Stimulated activated CD8-positive, alpha-beta memory T cell treated with anti-CD3 and anti-CD28 coated beads, Interleukin-4, amount 100 ng/mL, for 48 hours (primary cell): ENCODE results near the gene RAB11FIP4.

Source experiments
- DNase-seq: peaks from one replicate; pipeline ENCODE4 v3.0.0-alpha.2; 2020

RAB11FIP4 gene

DNA sequence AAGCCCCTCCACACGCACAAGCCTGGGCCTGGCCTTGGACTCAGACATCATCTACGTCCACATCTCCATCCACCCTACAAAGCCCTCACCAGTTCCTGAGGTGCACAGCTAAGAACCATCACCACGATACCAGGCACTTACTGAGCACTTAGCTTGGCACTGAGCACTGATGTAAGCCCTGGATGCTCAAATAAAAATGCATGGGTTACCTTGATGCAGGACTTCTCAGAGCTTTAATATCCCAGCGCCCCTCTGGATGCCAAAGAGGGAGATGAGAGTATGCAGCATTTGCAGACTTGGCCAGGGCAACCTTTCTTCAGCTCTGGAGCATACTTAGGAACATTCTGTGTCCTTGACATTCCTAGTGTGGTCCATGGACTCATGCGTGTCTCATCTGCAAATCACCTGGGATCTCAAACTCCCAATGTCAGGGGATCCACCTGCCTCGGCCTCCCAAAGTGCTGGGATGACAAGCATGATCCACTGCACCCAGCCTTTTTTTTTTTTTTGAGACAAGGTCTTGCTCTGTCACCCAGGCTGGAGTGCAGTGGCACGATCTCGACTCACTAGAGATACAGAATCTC, 69.8 kb downstream of the RAB11FIP4 start:
- DNase-seq = no peak

DNA sequence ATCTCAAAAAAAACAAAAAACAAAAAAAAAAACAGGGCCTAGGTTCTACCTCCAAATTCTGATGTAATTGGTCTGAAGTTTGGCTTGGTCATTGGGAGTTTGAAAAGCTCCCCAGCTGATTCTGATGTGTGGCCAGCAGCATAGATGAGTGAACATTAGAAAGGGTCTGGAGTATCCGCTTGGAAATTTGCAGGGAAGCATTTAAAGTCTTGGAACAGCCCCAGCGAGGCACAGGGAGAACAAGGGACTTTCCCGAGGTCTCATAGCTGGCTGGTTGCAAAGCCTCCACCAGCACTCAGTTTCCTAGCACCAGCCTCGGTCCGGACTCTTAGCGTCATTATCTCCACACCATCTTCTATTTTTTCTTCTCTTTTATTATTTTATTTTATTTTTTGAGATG, 70.8 kb downstream of the RAB11FIP4 start:
- DNase-seq = no peak

DNA sequence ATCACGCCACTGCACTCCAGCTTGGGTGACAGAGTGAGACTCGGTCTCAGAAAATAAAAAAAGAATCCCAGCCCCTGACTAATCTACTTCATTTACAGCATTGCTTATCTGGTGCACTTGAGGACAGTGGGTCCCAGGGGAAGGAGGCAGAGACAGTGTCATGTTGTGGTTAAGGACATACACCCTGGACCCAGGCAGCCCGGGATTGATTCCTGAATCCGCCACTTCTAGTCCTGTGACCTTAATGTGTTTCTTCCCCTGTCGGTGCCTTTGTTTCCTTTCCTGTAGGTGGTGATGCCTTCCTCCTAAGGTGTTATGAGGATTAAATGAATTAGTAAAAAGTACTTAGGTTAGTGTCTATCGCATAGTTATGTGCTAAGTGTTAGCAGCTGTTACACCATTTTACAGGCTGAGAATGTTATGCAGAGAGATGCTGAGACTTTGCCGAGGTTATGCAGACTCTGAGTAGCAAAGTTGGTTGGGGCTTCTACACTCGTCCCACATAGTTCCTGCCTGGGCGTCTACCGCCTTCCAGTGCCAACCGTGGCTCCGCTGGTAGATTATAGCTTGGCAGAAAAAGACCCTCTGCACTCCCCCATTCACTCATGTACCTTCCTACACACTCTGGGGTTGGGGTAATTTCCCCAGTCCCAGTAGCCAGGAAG, 74.8 kb downstream of the RAB11FIP4 start:
- DNase-seq = no peak

DNA sequence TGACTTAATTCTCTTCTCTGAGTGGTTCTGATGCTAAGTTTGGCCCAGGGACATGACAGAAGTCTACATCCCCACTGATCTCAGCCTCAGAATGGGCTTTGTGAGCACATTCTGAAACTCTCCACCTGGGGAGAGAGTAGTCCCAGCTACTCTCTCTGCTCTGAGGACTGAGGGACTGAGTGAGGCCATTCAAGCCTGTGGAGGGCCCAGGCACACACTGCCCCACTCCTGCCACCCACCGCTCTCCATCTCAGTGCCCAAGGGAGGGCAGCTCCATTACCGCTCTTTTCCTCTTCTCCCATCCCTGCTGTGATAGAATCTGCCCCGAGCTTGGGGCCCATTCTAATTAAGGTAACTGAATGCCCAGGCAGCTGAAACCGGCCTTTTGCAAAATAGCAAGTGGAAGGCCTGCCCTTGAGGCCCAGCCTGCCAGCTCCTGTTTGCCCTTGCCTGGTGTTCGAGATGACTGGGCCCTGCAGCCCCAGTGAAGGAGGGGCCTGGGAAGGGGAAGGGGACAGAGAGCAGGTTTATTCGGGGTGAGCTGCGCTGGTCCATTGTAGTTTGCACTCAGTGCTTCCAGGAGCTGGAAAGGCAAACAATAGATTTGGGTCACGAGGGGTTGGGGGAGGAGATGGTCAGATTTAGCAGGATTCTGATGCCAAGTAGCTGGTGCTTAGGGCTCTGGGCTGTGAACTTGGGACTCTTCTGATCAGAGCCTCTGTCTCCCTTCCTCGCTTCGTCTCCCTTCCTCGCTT, 76.2 kb downstream of the RAB11FIP4 start:
- DNase-seq = no peak

DNA sequence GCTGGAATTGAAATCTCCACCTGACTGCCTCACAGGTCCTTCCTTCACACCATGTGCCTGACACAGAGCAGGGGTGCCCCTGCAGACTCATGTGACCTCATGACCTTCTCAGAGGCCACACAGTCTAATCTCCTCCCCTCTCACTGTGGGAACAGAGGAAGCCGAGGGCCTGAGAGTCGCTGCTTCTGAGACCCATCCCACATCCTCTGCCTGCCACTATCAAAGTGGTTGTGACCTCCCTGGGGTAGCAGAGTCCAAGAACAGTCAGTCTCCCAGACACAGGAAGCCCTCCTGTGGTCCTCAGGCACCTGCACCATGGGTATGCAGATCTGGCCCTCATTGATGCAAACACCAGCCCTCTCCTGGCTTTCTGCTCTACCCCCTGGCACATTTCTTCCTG, 78.5 kb downstream of the RAB11FIP4 start:
- DNase-seq = no peak

DNA sequence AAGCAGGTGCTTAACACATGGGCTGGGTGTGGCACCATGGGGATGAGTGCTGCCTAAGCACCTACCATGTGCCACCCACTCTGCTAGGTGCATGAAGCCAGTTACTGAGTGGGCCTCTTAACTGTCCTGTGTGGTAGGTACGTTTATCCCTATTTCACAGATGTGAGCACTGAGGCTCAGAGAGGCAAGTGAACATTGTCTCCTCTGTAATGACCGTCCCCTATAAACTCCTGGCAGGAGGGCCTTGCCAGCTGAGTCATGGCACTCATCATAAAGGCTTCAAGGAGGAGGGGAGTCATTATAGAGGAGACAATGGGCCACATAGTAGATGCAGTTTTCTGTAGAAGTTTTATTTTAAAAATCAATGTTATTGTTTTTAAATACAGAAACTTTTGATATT, 79.1 kb downstream of the RAB11FIP4 start:
- no peak for DNase-seq

DNA sequence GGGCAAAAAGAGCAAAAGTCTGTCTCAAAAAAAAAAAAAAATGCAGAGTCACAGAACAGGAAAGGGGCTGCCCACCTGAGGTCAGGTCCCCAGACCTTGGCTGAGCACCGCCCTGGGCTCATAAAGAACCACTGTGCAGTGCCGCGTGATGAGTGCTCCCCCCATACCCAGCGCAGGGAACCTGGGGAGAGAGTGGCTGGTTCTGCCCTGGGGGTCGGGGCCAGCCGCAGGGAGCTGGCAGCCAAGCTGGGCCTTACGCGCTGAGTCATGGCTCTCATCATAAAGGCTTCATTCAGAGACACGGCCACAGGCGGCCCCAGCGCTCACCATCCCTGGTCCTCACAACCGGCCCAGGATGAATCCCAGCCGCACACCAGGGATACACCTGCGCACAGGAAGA, 80.7 kb downstream of the RAB11FIP4 start:
- DNase-seq = no peak

DNA sequence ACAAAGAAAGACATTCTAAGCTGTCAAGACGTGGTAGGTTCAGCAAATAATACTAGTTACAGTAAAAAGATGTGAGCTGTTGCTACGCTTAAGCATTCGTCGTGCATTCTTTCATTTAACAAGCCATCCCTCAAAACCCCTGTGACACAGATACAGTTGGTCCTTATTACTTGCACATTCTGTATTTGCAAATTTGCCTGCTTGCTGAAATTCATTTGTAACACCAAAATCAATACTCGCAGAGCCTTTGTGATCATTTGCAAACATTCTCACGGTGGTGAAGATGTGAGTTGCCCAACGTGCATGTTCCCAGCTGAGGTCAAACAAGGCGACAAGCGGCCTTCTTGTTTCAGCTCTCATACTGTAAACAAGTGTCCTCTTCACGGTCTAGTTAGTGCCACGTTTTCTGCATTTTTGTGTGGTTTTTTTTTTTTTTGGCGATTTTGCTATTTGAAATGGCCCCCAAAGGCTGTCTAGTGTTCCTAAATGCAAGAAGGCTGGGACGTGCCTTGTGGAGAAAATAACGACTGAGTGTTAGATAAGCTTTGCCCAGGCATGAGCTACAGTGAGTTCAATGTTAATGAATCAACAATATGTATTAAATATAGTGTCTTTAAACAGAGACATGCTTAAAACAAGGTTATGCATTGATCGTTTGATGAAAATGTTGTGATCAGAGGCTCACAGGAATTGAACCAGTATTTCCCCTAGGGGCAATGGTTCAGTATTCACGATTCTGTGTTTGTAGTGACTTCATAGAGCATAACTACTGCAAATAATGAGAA, 84.1 kb downstream of the RAB11FIP4 start:
- no peak for DNase-seq

DNA sequence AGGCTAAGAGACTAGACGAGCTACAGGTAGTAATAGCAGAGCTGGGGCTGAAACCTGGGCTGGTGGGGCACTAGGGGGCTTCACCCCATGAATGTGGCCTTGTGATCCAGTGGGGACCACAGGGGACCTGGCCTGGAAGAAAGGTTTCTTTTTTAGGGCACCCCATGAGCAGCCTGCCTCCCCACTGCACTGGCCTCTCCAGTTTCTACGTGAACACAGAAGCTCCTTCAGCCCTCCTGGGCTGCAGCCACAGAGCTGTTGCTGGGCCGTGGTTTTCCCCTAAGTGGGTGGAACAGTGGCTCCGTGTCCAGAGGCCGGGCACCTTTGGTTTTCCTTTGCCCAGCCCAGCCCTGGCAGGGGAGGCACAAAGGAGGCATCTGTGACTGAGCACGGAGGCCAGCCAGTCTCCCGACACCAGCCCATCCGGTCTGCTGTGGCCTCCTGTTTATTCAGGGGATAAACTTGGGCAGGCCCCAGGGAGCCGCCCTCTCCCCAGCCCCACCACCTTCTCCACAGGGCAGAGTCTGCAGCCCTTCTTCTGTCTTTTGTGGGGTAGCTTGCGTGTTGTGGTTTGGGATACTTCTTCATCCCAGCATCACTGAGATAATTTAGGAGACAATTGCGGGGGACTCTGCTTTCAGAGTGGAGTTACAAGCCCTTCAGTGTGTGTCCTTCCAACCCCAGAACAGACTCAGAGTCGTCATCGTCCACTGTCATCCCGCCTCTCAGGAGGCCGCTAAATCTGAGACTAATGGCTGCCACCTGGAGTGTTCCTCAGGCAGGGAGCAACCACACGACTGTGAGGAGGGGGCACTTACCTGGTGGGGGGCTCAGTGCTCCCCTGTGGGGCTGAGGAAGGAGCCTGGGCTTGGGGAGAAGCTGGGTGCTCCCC, 85.3 kb downstream of the RAB11FIP4 start:
- DNase-seq = no peak

DNA sequence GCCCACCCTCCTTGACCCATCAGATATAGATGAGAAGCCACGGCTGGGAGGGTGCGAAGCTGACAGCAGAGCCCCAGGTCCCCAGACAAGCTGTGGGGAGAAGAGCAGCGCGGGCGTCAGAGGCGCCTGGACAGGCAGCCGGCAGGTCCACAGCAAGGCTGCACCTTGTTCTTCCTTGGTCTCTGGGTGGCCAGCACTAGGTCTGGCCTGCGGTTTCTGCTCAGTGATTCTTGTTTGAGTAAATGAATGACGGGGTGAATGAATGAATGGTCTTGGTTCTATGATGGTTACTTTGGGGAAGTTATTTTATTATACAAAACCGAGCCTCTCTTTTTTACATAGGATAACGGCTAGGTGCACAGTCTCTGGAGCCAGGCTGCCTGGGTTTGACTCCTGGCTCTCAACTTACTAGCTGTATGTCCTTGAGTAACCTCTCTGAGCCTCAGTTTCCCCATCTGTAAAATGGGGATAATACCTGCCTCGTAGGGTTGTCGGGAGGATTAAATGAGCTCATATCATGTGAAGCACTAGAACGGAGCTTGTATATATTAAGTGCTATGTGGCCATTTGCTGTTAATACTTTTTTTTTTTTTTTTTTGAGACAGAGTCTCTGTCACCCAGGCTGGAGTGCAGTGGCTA, 86.1 kb downstream of the RAB11FIP4 start:
- no peak for DNase-seq

DNA sequence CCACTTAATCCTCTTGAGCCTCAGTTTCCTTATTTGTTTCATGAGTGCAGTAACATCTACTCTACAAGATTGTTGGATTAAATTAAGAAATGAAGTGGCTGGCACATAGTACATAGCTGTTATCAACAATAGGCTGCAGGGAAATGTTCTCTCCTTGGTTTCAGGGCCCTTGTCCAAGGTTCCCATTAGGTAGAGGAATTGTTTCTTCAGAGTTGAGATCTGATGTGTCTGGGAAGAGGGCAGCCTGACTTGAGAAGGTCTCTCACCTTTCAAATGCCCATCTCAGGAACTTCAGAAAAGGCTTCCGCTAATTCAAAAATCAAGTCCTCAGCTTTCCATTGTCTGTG, 87.6 kb downstream of the RAB11FIP4 start:
- no peak for DNase-seq

DNA sequence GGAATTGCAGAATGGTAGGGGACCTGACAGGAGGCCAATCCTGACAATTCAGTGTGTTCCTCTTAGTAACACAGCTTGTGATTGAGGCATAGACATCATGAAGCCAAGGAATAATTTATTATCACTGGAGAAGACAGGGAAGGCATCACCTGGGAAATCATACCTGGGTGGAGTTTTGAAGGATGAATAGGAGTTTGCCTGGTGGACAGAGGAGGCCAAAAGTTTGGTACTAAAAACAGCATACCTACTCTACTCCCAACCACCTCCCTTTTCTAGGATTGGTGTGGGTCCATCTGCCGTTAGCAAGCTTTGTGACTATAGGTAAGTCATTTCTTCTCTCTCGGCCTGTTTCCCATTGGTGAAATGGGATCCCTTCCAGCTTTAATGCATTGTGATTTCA, 88.0 kb downstream of the RAB11FIP4 start:
- no peak for DNase-seq

DNA sequence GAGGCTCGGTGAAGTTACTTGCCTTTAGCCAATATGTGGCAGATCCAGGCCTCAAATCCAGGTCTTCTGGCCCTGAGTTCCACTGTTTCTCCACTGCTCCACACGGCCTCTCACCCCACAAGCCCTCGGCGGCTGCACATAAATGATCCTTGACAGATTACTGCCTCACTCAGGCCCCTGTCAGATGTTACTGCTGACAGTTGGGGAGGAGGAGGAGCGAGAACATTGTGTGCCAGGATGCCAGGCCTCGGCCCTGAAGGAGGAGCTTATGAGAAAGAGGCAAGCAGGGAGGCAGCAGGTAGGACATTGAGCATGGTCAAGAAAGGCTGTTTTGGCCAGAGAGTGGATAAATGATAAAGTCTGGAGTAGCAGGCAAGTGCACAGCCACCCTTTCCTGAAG, 88.6 kb downstream of the RAB11FIP4 start:
- no peak for DNase-seq

DNA sequence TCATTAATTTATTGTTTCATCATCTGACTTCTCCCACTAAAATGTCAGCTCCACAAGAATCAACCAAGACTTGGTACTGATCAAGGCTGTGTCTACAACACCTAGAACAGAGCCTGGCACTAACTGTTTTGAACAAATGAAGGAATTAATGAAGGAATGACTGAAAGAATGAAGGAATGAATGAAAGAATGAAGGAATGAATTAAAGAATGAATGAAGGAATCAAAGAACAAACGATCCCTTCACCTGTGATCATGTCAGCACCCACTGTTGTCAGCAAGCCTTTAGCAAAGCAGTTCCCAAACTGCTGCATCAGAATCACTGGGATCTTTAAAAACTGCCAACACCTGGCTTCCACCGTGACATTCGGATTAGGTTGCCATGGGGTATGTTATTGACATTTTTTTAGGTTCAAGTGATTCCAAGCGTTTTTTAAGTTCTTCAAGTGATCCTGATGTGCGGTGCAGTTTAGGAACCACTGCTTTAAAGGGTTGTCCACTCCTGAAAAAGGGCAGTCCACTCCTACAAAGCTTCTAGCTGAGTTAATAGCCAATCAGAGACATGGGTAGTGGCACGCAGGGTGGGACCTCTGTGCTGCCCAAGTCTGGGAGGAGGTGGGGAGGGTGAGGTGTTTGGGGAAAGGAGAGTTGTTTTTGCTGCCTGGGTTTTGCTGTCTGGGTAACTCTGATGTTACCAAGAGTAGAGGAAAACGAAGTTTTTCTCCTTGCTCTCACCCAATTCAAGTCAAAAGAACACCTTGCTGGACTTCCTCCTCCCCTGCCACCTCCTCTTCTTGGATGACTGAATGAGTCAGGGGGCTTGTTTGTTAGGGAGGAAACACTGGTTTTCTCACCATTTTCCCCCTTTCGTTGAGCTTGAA, 89.7 kb downstream of the RAB11FIP4 start:
- DNase-seq = no peak

DNA sequence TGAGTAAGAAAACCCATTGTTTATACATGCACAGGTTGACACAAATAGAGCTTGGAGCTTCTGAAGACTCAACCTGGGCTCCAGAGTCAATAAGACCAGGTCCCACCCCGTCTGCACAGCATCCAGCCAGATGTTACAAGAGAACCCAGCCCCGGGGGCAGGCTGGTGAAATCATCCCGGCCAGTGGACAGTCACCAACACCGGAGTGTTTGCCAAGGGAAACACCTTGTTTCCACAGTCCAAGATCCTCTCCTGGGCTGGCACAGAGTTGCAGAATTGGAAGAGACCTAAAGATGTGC, 90.3 kb downstream of the RAB11FIP4 start:
- no peak for DNase-seq

DNA sequence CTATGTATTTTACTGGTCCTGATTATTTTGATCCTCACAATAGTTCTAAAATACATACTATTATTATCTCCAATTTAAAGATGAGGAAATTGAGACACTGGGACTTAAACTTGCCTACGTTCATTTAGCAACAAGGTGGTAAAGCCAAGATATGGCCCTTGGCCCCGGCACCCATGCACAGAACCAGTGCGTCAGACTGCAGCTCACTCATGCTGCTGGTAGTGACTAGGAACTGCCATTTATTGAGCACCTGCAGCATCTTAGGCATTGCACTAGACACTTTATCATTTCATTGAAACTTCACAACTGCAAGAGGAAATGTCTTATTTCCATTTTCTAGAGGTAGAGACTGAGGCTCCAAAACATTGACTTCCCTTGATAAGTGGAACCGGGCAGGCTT, 93.3 kb downstream of the RAB11FIP4 start:
- DNase-seq = no peak

DNA sequence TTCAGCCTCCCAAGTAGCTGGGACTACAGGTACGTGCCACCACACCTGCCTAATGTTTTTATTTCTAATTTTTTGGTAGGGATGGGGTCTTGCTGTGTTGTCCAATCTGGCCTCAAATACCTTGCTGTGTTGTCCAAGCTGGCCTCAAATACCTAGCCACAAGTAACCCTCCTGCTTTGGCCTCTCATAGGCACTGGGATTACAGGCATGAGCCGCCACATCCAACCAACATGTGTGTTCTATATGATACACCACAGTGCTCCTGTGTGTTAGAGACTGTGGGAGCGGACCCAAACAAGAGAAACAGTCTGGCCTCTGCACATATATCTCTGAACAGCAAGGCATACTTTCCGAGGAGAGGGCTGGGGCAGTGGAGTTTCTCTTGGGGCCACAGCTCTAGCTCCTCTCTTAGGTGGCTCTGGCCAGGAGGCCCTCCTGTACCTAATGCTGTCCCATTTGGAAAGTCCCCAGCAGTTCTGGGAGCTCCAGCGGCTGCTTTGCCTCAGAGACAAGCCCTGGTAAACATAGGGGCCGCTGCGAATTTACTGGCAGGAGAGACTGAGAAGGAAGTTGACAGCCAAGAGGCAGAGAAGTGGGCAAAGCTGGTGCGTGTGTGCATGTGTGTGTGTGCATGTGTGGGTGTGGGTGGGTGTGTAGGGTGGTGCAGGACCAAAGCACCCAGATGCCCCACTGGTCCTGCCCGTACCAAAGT, 95.0 kb downstream of the RAB11FIP4 start:
- no peak for DNase-seq

DNA sequence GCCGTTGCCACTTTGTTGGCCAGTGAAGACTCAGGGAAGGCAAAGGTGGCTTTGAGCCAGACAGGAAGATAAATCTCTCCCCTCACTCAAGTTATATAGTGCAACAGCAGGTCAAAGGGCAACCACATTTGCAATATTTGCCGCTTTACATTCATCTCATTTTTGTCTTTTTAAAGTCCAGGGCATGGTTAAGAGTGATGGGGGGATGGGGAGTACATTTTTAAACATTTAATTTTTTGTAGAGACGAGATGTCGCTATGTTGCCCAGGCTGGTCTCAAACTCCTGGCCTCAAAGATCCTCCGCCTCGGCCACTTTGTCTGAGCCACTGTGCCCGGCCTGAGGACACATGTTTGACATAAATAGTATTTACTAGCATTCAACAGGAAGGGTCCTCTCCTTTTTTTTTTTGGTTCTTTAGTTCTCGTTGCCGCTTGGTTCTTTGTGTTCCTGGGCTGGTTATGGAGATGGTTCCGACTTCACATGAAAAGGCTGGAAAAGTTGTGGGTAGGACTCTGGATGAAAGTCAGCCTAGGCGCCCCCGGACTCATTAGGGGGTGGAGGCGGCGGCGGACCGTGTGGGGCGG, 95.7 kb downstream of the RAB11FIP4 start:
- DNase-seq = no peak

DNA sequence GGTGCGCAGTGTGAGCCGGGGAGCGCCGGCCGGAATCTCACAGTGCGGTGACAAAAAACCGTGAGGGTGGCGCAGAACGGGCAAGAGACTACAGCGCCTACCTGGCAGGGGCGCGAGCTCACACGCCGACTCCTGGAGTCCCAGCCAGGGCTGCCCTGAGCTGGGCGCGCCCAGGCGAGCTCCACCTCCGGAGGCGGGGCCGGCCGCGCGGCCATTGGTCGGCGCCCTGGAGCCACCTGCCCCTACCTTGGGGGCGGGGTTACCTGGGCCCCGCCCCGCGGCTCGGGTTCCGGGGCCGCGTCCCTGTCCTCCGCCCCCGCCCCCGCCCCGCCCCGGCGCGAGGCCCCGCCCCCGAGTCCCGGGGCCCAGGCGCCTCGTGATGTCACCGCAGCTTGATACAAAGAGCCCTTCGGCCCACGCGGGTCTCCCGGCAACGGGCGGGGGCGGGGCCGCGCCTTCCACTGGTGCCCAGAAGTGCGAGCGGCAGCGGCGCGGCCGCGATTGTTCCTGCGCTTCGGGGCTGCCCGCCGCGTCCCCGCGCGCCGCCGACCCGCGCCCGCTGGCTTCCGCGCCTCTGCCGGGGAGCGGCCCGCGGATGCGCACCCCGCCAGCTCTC, 96.3 kb downstream of the RAB11FIP4 start:
- DNase-seq = peak; percentile 93
